ENCODE results near the gene RBP5.

The RBP5 gene

GRCh38 chr12:7101047-7101693 lies 27.5 kb downstream of the RBP5 start:
- TF ChIP-seq CTCF (conservative IDR thresholded peaks at IDR 0.05; ENCODE audit: low read length), result no peak
- H3K4me3 ChIP-seq (ENCODE audit: low read length), result no peak overlapping the region
- no peak for DNase-seq (ENCODE audit: low read depth)

GRCh38 chr12:7100239-7100638 lies 28.4 kb downstream of the RBP5 start:
- H3K4me3 ChIP-seq (ENCODE audit: low read length), result no peak overlapping the region
- no peak for DNase-seq (ENCODE audit: low read depth)
- no peak for TF ChIP-seq CTCF (conservative IDR thresholded peaks at IDR 0.05; ENCODE audit: low read length)

GRCh38 chr12:7099290-7099996 lies 29.2 kb downstream of the RBP5 start:
- no peak for TF ChIP-seq CTCF (conservative IDR thresholded peaks at IDR 0.05; ENCODE audit: low read length)
- DNase-seq (ENCODE audit: low read depth), result no peak
- no peak overlapping the region for H3K4me3 ChIP-seq (ENCODE audit: low read length)

GRCh38 chr12:7096979-7097378 lies 31.7 kb downstream of the RBP5 start:
- no peak for DNase-seq (ENCODE audit: low read depth)
- TF ChIP-seq CTCF (conservative IDR thresholded peaks at IDR 0.05; ENCODE audit: low read length), result no peak
- no peak overlapping the region for H3K4me3 ChIP-seq (ENCODE audit: low read length)

- TF ChIP-seq CTCF (conservative IDR thresholded peaks at IDR 0.05; ENCODE audit: low read length), result no peak
- no peak for DNase-seq (ENCODE audit: low read depth)
- H3K4me3 ChIP-seq (ENCODE audit: low read length), result no peak overlapping the region
Measured at GRCh38 chr12:7096006-7096932, 32.4 kb downstream of the RBP5 start.

GRCh38 chr12:7093892-7094291 lies 34.8 kb downstream of the RBP5 start:
- TF ChIP-seq CTCF (conservative IDR thresholded peaks at IDR 0.05; ENCODE audit: low read length), result no peak
- no peak overlapping the region for H3K4me3 ChIP-seq (ENCODE audit: low read length)
- peak; percentile 80 for DNase-seq (ENCODE audit: low read depth)
